Thoracic aorta (tissue), 2 donors: Measurements from ENCODE around the gene ARID3C. TPM values are rescaled to one million over a fixed set of nuclear protein-coding genes. Genes with fewer than 3 reads are reported as not detected.

ENCODE experiments used
- ATAC-seq: fragments of 150-250 bp; one replicate; pipeline ENCODE4 v1.8.0; 2017; ENCODE audit warnings: low read depth; ENCODE audit not compliant: insufficient number of reproducible peaks, low FRiP score
- DNase-seq: peaks from one replicate; pipeline ENCODE4 v3.0.0-alpha.2; 2020; ENCODE audit warnings: low spot score
- H3K27ac ChIP-seq, 2 donors: fragments of 200-600 bp; sonication (generic); 1 replicate in 1 of 2; 2 replicates in 1 of 2; pipeline ENCODE4 v1.5.1; 2016; ENCODE audit warnings: mild to moderate bottlenecking in 2 of 2, moderate library complexity in 2 of 2
- H3K27me3 ChIP-seq: fragments of 200-600 bp; sonication (generic); replicated peaks from 2 replicates; pipeline ENCODE4 v1.6.0; 2016; ENCODE audit warnings: mild to moderate bottlenecking; ENCODE audit not compliant: insufficient read depth
- H3K36me3 ChIP-seq: fragments of 200-600 bp; sonication (generic); one replicate; pipeline ENCODE4 v1.5.1; 2016
- H3K4me1 ChIP-seq, 2 donors: fragments of 200-600 bp; sonication (generic); 1 replicate in 1 of 2; 2 replicates in 1 of 2; pipeline versions ENCODE4 v1.5.1 to v1.6.0; 2016; ENCODE audit warnings: low read depth in 2 of 2, mild to moderate bottlenecking in 1 of 2; ENCODE audit not compliant: control insufficient read depth in 1 of 2
- H3K4me3 ChIP-seq: fragments of 200-600 bp; sonication (generic); 2 replicates; pipeline ENCODE4 v1.5.1; 2016; ENCODE audit warnings: mild to moderate bottlenecking
- H3K9me3 ChIP-seq: fragments of 200-600 bp; sonication (generic); 2 replicates; pipeline ENCODE4 v1.5.1; 2016
- total RNA-seq, 2 donors: library from RNA; depleted of rRNA; stranded (reverse); fragments of >200 nt; gene quantifications; one replicate each; pipeline versions ENCODE4 v1.1.0 to v1.2.3, GENCODE V29; 2016
- TF ChIP-seq, protein P1 (sequence below): fragments of 200-600 bp; sonication (generic); IDR thresholded peaks from one replicate; pipeline ENCODE4 v1.5.1; 2019; ENCODE audit warnings: antibody characterized with exemption

ARID3C gene
- total RNA-seq, 2 donors from 2014 or later = not detected

DNA sequence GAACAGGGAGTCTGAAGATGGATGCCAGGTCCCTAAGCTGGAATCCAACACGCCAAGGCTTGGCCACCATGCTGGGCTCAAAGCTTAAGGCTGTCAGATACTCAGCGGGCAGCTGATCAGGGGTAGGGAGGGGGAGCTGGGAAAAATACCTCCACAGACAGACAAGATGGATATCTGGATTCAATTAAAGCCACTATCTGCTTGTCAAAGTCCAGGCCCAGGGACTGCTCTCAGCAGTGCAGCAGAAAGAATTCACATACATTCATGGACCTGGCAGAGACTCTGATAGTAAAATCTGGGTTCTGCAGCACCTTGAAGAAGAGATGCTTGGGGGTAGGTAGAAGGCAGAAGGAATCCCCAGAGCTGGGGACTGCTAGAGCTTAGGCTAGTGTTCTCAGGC lies 13.7 kb downstream of the ARID3C start:
- Histone ChIP-seq H3K4me1 (peaks cover 4 to 30% of the 10 kb centered on the region in 2 donors), H3K4me3 (no peak overlapping the region), H3K27me3 (no peaks in the 10 kb centered on the region), H3K27ac (no peak overlapping the region), H3K9me3 (no peaks in the 10 kb centered on the region), H3K36me3 (peaks cover 45% of the 10 kb centered on the region)
- TF ChIP-seq, protein P1, sequence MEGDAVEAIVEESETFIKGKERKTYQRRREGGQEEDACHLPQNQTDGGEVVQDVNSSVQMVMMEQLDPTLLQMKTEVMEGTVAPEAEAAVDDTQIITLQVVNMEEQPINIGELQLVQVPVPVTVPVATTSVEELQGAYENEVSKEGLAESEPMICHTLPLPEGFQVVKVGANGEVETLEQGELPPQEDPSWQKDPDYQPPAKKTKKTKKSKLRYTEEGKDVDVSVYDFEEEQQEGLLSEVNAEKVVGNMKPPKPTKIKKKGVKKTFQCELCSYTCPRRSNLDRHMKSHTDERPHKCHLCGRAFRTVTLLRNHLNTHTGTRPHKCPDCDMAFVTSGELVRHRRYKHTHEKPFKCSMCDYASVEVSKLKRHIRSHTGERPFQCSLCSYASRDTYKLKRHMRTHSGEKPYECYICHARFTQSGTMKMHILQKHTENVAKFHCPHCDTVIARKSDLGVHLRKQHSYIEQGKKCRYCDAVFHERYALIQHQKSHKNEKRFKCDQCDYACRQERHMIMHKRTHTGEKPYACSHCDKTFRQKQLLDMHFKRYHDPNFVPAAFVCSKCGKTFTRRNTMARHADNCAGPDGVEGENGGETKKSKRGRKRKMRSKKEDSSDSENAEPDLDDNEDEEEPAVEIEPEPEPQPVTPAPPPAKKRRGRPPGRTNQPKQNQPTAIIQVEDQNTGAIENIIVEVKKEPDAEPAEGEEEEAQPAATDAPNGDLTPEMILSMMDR = no peak
- ATAC-seq (no peak), DNase-seq (no peak)

GRCh38 chr9:34612788-34613390 lies 16.0 kb downstream of the ARID3C start:
- no peaks in the 10 kb centered on the region for H3K27me3 ChIP-seq
- H3K9me3 ChIP-seq = no peaks in the 10 kb centered on the region
- peak; percentile 66 for ATAC-seq
- DNase-seq = no peak
- H3K4me1 ChIP-seq = peaks cover 4 to 23% of the 10 kb centered on the region in 2 donors
- H3K27ac ChIP-seq = peak overlapping the region in 1 of 2 donors; percentile 32
- H3K36me3 ChIP-seq = peaks cover 39% of the 10 kb centered on the region
- H3K4me3 ChIP-seq = peak overlapping the region; percentile 85
- TF ChIP-seq, protein P1 = peak; percentile 78

GRCh38 chr9:34611811-34612787 lies 16.8 kb downstream of the ARID3C start, which contains the start of gene RPP25L:
TSS of gene RPP25L (minus strand) at chr9:34612097. CDS start at chr9:34611296, 801 bp downstream.
- peak within 1 kb of the TSS; percentile 56 to 70 for H3K27ac ChIP-seq
- no peaks in the 10 kb centered on the region for H3K9me3 ChIP-seq
- TF ChIP-seq, protein P1 = no peak
- H3K4me1 ChIP-seq = peaks cover 4 to 23% of the 10 kb centered on the region in 2 donors
- H3K36me3 ChIP-seq = peaks cover 32% of the 10 kb centered on the region
- peak within 1 kb of the TSS; percentile 85 for H3K4me3 ChIP-seq
- H3K27me3 ChIP-seq = no peaks in the 10 kb centered on the region
- ATAC-seq (peak; percentile 77), DNase-seq (no peak)

DNA sequence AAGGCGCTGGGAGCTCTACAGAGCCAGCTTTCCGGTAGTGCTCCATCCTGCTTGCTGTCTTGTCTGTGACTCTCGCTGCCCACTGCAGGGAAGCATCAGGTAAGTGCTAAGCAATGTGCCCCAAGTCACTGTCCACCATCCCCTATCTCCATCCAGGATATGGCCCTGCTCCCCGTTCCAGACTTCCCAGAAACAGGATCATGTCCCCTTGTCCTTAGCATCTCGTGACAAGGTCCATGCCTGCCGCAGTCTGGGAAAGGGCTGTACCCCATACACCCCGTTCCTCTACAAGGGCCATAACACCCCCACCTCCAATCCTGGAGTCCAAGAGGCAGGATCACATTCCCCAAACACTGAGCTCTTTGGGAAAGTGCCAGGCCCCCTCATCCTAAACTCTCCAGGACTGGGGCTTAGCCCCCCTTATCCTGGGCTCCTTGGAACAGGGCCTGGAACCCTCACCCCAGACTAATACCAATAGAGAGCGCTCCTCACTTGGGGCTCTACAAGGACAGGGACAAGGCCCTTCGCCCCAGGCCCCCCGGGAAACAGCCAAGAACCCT lies 17.5 kb downstream of the ARID3C start:
- Histone ChIP-seq H3K27me3 (no peaks in the 10 kb centered on the region), H3K4me3 (peak overlapping the region; percentile 85), H3K4me1 (peaks cover 4 to 23% of the 10 kb centered on the region in 2 donors), H3K36me3 (peaks cover 24% of the 10 kb centered on the region), H3K27ac (peak overlapping the region; percentile 56 to 70), H3K9me3 (no peaks in the 10 kb centered on the region)
- DNase-seq (no peak), ATAC-seq (no peak)
- TF ChIP-seq, protein P1 = no peak
